ENCODE results near the gene KIF6. TPM values are rescaled to one million over a fixed set of nuclear protein-coding genes. Genes with fewer than 3 reads are reported as not detected.

Gene KIF6
- total RNA-seq, 1 donor, result 0.27 TPM

- no peak for TF ChIP-seq CTCF (IDR thresholded peaks at IDR 0.05; ENCODE audit: insufficient read depth, low read length)
- DNase-seq (ENCODE audit: low read depth), result no peak
- H3K4me3 ChIP-seq (ENCODE audit: low read depth, low read length), result no peak overlapping the region
Observed at GRCh38 chr6:39312912-39313525, 412.2 kb downstream of the KIF6 start.

- DNase-seq (ENCODE audit: low read depth), result no peak
- H3K4me3 ChIP-seq (ENCODE audit: low read depth, low read length), result no peak overlapping the region
- no peak for TF ChIP-seq CTCF (IDR thresholded peaks at IDR 0.05; ENCODE audit: insufficient read depth, low read length)
Observed at GRCh38 chr6:39310542-39310941, 414.7 kb downstream of the KIF6 start.

- peak; percentile 73 for DNase-seq (ENCODE audit: low read depth)
- peak; percentile 92 for TF ChIP-seq CTCF (IDR thresholded peaks at IDR 0.05; ENCODE audit: insufficient read depth, low read length)
- no peak overlapping the region for H3K4me3 ChIP-seq (ENCODE audit: low read depth, low read length)
Observed at GRCh38 chr6:39309942-39310531, 415.2 kb downstream of the KIF6 start.

GRCh38 chr6:39307462-39307861 lies 417.7 kb downstream of the KIF6 start:
- no peak for DNase-seq (ENCODE audit: low read depth)
- H3K4me3 ChIP-seq (ENCODE audit: low read depth, low read length), result no peak overlapping the region
- TF ChIP-seq CTCF (IDR thresholded peaks at IDR 0.05; ENCODE audit: insufficient read depth, low read length), result no peak

GRCh38 chr6:39304951-39305350 lies 420.3 kb downstream of the KIF6 start:
- H3K4me3 ChIP-seq (ENCODE audit: low read depth, low read length), result no peak overlapping the region
- no peak for TF ChIP-seq CTCF (IDR thresholded peaks at IDR 0.05; ENCODE audit: insufficient read depth, low read length)

GRCh38 chr6:39303425-39304153 lies 421.6 kb downstream of the KIF6 start:
- TF ChIP-seq CTCF (IDR thresholded peaks at IDR 0.05; ENCODE audit: insufficient read depth, low read length), result no peak
- no peak for DNase-seq (ENCODE audit: low read depth)
- no peak overlapping the region for H3K4me3 ChIP-seq (ENCODE audit: low read depth, low read length)

More at GRCh38 chr6:39304951-39305350, 420.3 kb downstream of the KIF6 start:
- no peak for DNase-seq (ENCODE audit: low read depth)

Data from fibroblast of the aortic adventitia (primary cell).